SH-SY5Y (cell line): ENCODE results near the gene CLCF1.

Experiments
- GATA2 ChIP-seq: IDR thresholded peaks from 2 replicates; pipeline ENCODE4 v1.6.1; 2011; ENCODE audit warnings: mild to moderate bottlenecking, low read depth, low read length
- GATA3 ChIP-seq: IDR thresholded peaks from 2 replicates; pipeline ENCODE4 v1.6.1; 2011; ENCODE audit warnings: low read depth, mild to moderate bottlenecking, low read length, moderate library complexity

DNA sequence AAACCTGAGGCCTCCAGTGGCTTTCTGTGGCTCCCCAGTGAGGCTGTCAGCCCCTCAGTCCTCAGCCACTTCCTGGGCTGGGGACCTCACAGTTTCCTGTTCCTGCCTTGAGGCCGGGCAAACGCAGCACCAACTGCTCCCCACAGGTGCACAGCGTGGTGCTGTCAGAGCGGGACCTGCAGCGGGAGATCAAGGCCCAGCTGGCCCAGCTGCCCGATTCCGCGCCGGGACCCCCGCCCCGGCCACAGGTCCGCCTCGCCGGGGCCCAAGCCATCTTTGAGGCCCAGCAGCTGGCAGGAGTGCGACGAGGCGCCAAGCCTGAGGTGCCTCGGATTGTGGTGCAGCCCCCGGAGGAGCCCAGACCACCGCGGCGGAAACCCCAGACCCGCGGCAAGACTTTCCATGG is 35.9 kb upstream of the CLCF1 start:
- TF ChIP-seq GATA2 (no peak), GATA3 (no peak)
